Neuronal stem cell (in vitro differentiated cells): ENCODE results near the gene PITX3.

Experiments
- DNase-seq: peaks from one replicate; pipeline ENCODE4 v3.0.0-alpha.2; 2013; ENCODE audit warnings: low spot score
- H2AFZ ChIP-seq: one replicate; pipeline ENCODE4 v1.6.1; 2013; ENCODE audit warnings: mild to moderate bottlenecking, low read length, inconsistent platforms
- H2AK5ac ChIP-seq: 2 replicates; pipeline ENCODE4 v1.6.1; 2013; ENCODE audit warnings: low read depth, mild to moderate bottlenecking, inconsistent platforms, low read length, moderate library complexity, mixed read lengths
- H2BK120ac ChIP-seq: 2 replicates; pipeline ENCODE4 v1.6.1; 2013; ENCODE audit warnings: low read depth, mild to moderate bottlenecking, inconsistent platforms, low read length, moderate library complexity, mixed read lengths
- H2BK12ac ChIP-seq: one replicate; pipeline ENCODE4 v1.6.1; 2013; ENCODE audit warnings: low read length, inconsistent platforms
- H2BK15ac ChIP-seq: 2 replicates; pipeline ENCODE4 v1.6.1; 2013; ENCODE audit warnings: mild to moderate bottlenecking, low read length, inconsistent platforms, mixed read lengths
- H2BK5ac ChIP-seq: one replicate; pipeline ENCODE4 v1.6.1; 2013; ENCODE audit warnings: inconsistent platforms, mild to moderate bottlenecking, low read length, moderate library complexity
- H3K14ac ChIP-seq: one replicate; pipeline ENCODE4 v1.6.1; 2013; ENCODE audit warnings: low read length, inconsistent platforms
- H3K18ac ChIP-seq: 2 replicates; pipeline ENCODE4 v1.6.1; 2013; ENCODE audit warnings: low read length, inconsistent platforms
- H3K23ac ChIP-seq: 2 replicates; pipeline ENCODE4 v1.6.1; 2013; ENCODE audit warnings: low read depth, mild to moderate bottlenecking, mixed read lengths, low read length, inconsistent platforms; ENCODE audit not compliant: poor library complexity
- H3K27ac ChIP-seq: replicated peaks from 3 replicates; pipeline ENCODE4 v1.5.1; 2013; ENCODE audit warnings: low read length, inconsistent platforms
- H3K27me3 ChIP-seq, 3 experiments: 2 replicates each; pipeline ENCODE4 v1.6.1; 2013; ENCODE audit warnings: low read length in 3 of 3, mild to moderate bottlenecking in 2 of 3, inconsistent platforms in 1 of 3, low read depth in 1 of 3, mixed read lengths in 1 of 3, moderate library complexity in 1 of 3; ENCODE audit not compliant: control insufficient read depth in 3 of 3, insufficient read depth in 3 of 3
- H3K36me3 ChIP-seq, 2 donors: replicated peaks in 1 of 2; 2 replicates each; pipeline ENCODE4 v1.6.1; 2013; ENCODE audit warnings: low read length in 2 of 2; ENCODE audit not compliant: control insufficient read depth in 2 of 2, insufficient read depth in 2 of 2
- H3K4ac ChIP-seq: 2 replicates; pipeline ENCODE4 v1.6.1; 2013; ENCODE audit warnings: inconsistent platforms, mild to moderate bottlenecking, low read length, moderate library complexity
- H3K4me1 ChIP-seq, 2 donors: 1 replicate in 1 of 2; 2 replicates in 1 of 2; pipeline ENCODE4 v1.6.1; 2013; ENCODE audit warnings: low read length in 2 of 2, low read depth in 1 of 2; ENCODE audit not compliant: control insufficient read depth in 2 of 2, insufficient read depth in 1 of 2
- H3K4me2 ChIP-seq: one replicate; pipeline ENCODE4 v1.6.1; 2013; ENCODE audit warnings: mild to moderate bottlenecking, low read length, inconsistent platforms; ENCODE audit not compliant: insufficient read depth, poor library complexity, severe bottlenecking
- H3K4me3 ChIP-seq, 2 donors: 2 replicates each; pipeline ENCODE4 v1.5.1; 2013; ENCODE audit warnings: low read length in 2 of 2, mild to moderate bottlenecking in 2 of 2, inconsistent platforms in 1 of 2, moderate library complexity in 1 of 2
- H3K79me1 ChIP-seq: one replicate; pipeline ENCODE4 v1.6.1; 2013; ENCODE audit warnings: low read depth, mild to moderate bottlenecking, inconsistent platforms, low read length, moderate library complexity
- H3K9ac ChIP-seq: one replicate; pipeline ENCODE4 v1.6.1; 2013; ENCODE audit warnings: mild to moderate bottlenecking, low read depth, low read length, inconsistent platforms; ENCODE audit not compliant: poor library complexity
- H3K9me3 ChIP-seq, 2 donors: replicated peaks in 1 of 2; 2 replicates each; pipeline versions ENCODE3 to v1.6.1; 2013; ENCODE audit warnings: low read length in 2 of 2, mild to moderate bottlenecking in 2 of 2, inconsistent platforms in 1 of 2, low read depth in 1 of 2, mixed read lengths in 1 of 2, moderate library complexity in 1 of 2; ENCODE audit not compliant: control insufficient read depth in 2 of 2, insufficient read depth in 1 of 2
- H4K8ac ChIP-seq: one replicate; pipeline ENCODE4 v1.6.1; 2013; ENCODE audit warnings: low read depth, mild to moderate bottlenecking, inconsistent platforms, low read length, moderate library complexity
- H4K91ac ChIP-seq: one replicate; pipeline ENCODE4 v1.6.1; 2013; ENCODE audit warnings: low read length, low read depth, mild to moderate bottlenecking, inconsistent platforms; ENCODE audit not compliant: poor library complexity
- whole genome bisulfite sequencing, 2 donors: extraction: QIAGEN DNeasy Blood & Tissue Kit; methylation state at CpG; one replicate each; pipeline ENCODE4 v1.1.7; 2013; ENCODE audit warnings: missing lambda C conversion rate in 2 of 2, mixed read lengths in 1 of 2; ENCODE audit not compliant: insufficient read length in 2 of 2, insufficient replicate concordance in 1 of 2; ENCODE audit errors: extremely low coverage in 2 of 2; 5-methylcytosine and 5-hydroxymethylcytosine counted together

The PITX3 gene

GRCh38 chr10:102185811-102186527 is 55.3 kb downstream of the PITX3 start:
- Histone ChIP-seq H3K9ac (no peak overlapping the region), H2AK5ac (no peak overlapping the region), H3K23ac (no peak overlapping the region), H3K18ac (no peak overlapping the region), H3K14ac (no peak overlapping the region), H3K27ac (no peak overlapping the region), H2BK15ac (no peak overlapping the region), H2BK12ac (no peak overlapping the region), H3K4me1 (no peaks in the 10 kb centered on the region), H3K79me1 (no peaks in the 10 kb centered on the region), H3K9me3 (peaks cover 7 to 10% of the 10 kb centered on the region in 2 donors), H4K8ac (no peak overlapping the region), H3K4me3 (no peak overlapping the region), H3K27me3 (no peaks in the 10 kb centered on the region), H2BK120ac (no peak overlapping the region), H4K91ac (no peak overlapping the region), H3K4me2 (no peak overlapping the region), H2BK5ac (no peak overlapping the region), H3K36me3 (no peaks in the 10 kb centered on the region), H3K4ac (no peak overlapping the region), H2AFZ (no peak overlapping the region)
- DNase-seq: no peak
- no CpG with 5 or more reads among the region's 15 CpGs for WGBS, 2 donors

GRCh38 chr10:102185272-102185671 is 56.0 kb downstream of the PITX3 start:
- H3K23ac ChIP-seq: no peak overlapping the region
- no peak overlapping the region for H2BK15ac ChIP-seq
- H3K36me3 ChIP-seq: no peaks in the 10 kb centered on the region
- no peak overlapping the region for H2AK5ac ChIP-seq
- H3K4me2 ChIP-seq: no peak overlapping the region
- peaks cover 7 to 10% of the 10 kb centered on the region in 2 donors for H3K9me3 ChIP-seq
- no peak overlapping the region for H2AFZ ChIP-seq
- no peak overlapping the region for H3K4me3 ChIP-seq
- no CpG with 5 or more reads among the region's 2 CpGs for WGBS, 2 donors
- no peak overlapping the region for H2BK12ac ChIP-seq
- no peak overlapping the region for H3K27ac ChIP-seq
- no peak for DNase-seq
- H3K18ac ChIP-seq: no peak overlapping the region
- no peak overlapping the region for H4K8ac ChIP-seq
- no peak overlapping the region for H2BK120ac ChIP-seq
- H3K14ac ChIP-seq: no peak overlapping the region
- H3K79me1 ChIP-seq: no peaks in the 10 kb centered on the region
- H3K4ac ChIP-seq: no peak overlapping the region
- H3K27me3 ChIP-seq: no peaks in the 10 kb centered on the region
- H3K9ac ChIP-seq: no peak overlapping the region
- no peaks in the 10 kb centered on the region for H3K4me1 ChIP-seq
- H4K91ac ChIP-seq: no peak overlapping the region
- no peak overlapping the region for H2BK5ac ChIP-seq

DNA sequence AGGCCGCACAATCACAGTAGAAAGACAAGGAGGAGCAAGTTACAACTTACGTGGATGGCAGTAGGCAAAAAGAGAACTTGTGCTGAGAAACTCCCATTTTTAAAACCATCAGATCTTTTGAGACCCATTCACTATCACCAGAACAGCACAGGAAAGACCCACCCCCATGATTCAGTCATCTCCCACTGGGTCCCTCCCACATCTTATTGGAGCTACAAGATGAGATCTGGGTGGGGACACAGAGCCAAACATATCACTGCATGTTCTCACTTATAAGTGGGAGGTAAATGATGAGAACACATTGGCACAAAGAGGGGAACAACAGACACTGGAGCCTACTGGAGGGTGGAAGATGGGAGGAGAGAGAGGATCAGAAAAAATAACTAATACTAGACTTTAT is 56.7 kb downstream of the PITX3 start:
- Histone ChIP-seq H2BK120ac (no peak overlapping the region), H3K9me3 (peaks cover 7 to 10% of the 10 kb centered on the region in 2 donors), H2BK5ac (no peak overlapping the region), H2AFZ (no peak overlapping the region), H4K91ac (no peak overlapping the region), H3K4me1 (no peaks in the 10 kb centered on the region), H3K9ac (no peak overlapping the region), H3K36me3 (no peaks in the 10 kb centered on the region), H3K4me3 (no peak overlapping the region), H3K27ac (no peak overlapping the region), H2BK12ac (no peak overlapping the region), H2BK15ac (no peak overlapping the region), H3K27me3 (no peaks in the 10 kb centered on the region), H3K23ac (no peak overlapping the region), H3K4ac (no peak overlapping the region), H3K79me1 (no peaks in the 10 kb centered on the region), H3K18ac (no peak overlapping the region), H4K8ac (no peak overlapping the region), H3K4me2 (no peak overlapping the region), H2AK5ac (no peak overlapping the region), H3K14ac (no peak overlapping the region)
- no peak for DNase-seq
- no CpG with 5 or more reads among the region's 2 CpGs for WGBS, 2 donors
